Fibroblast of lung (primary cell): ENCODE results near the gene PYCARD. TPM values are rescaled to one million over a fixed set of nuclear protein-coding genes. Genes with fewer than 3 reads are reported as not detected.

Experiments used
- DNase-seq, 2 donors: peaks; one replicate each; pipeline versions ENCODE4 v3.0.0 to v3.0.0-alpha.2; 2010; ENCODE audit warnings: low read depth in 2 of 2
- H2AFZ ChIP-seq: 2 replicates; pipeline ENCODE4 v1.5.1; 2012; ENCODE audit warnings: low read length, control low read depth, inconsistent platforms
- H3K27ac ChIP-seq: 2 replicates; pipeline ENCODE4 v1.5.1; 2011; ENCODE audit warnings: low read length, control low read depth; ENCODE audit not compliant: insufficient read depth
- H3K27me3 ChIP-seq: 2 replicates; pipeline ENCODE4 v1.5.1; 2011; ENCODE audit warnings: mild to moderate bottlenecking, low read length; ENCODE audit not compliant: control insufficient read depth, insufficient read depth
- H3K36me3 ChIP-seq: 2 replicates; pipeline ENCODE4 v1.5.1; 2011; ENCODE audit warnings: low read length; ENCODE audit not compliant: control insufficient read depth, insufficient read depth
- H3K4me1 ChIP-seq: 2 replicates; pipeline ENCODE4 v1.5.1; 2011; ENCODE audit warnings: low read length; ENCODE audit not compliant: control insufficient read depth, insufficient read depth; ENCODE audit errors: extremely low read depth
- H3K4me2 ChIP-seq: 2 replicates; pipeline ENCODE4 v1.5.1; 2011; ENCODE audit warnings: low read length, control low read depth; ENCODE audit not compliant: insufficient read depth; ENCODE audit errors: extremely low read depth
- H3K4me3 ChIP-seq, 4 experiments: fragments of 200-600 bp in 1 of 4; sonication (generic) in 1 of 4; replicated peaks in 1 of 4; 2 replicates each; pipeline ENCODE4 v1.5.1; 2011 to 2016; ENCODE audit warnings: low read length in 4 of 4, low read depth in 3 of 4, mild to moderate bottlenecking in 3 of 4, control low read depth in 2 of 4, inconsistent platforms in 1 of 4, mixed read lengths in 1 of 4; ENCODE audit not compliant: insufficient read depth in 1 of 4; ENCODE audit errors: control extremely low read depth in 1 of 4
- H3K79me2 ChIP-seq: 2 replicates; pipeline ENCODE4 v1.5.1; 2012; ENCODE audit warnings: mild to moderate bottlenecking, low read length, inconsistent platforms; ENCODE audit not compliant: control insufficient read depth, insufficient read depth
- H3K9ac ChIP-seq: 2 replicates; pipeline ENCODE4 v1.5.1; 2011; ENCODE audit warnings: mild to moderate bottlenecking, low read length, control low read depth; ENCODE audit not compliant: insufficient read depth
- H3K9me3 ChIP-seq: 2 replicates; pipeline ENCODE4 v1.5.1; 2012; ENCODE audit warnings: low read depth, low read length; ENCODE audit not compliant: control insufficient read depth, insufficient read depth
- H4K20me1 ChIP-seq: 2 replicates; pipeline ENCODE4 v1.5.1; 2011; ENCODE audit warnings: low read length; ENCODE audit not compliant: control insufficient read depth, insufficient read depth; ENCODE audit errors: extremely low read depth
- EZH2 ChIP-seq: IDR thresholded peaks from 2 replicates; pipeline ENCODE4 v1.5.1; 2012; ENCODE audit warnings: low read length, control low read depth, mild to moderate bottlenecking; ENCODE audit errors: missing control alignments
- polyA plus RNA-seq, 2 donors: library from polyadenylated mRNA; depleted of rRNA in 1 of 2; stranded (reverse) in 1 of 2; unstranded in 1 of 2; fragments of >200 nt; gene quantifications; 2 replicates each; pipeline ENCODE4 v1.2.1, GENCODE V29; 2011 to 2012; ENCODE audit warnings: missing spikeins in 1 of 2
- total RNA-seq: library from RNA; depleted of rRNA; stranded (reverse); fragments of >200 nt; gene quantifications from 2 replicates; pipeline ENCODE4 v1.2.1, GENCODE V29; 2014
- TF ChIP-seq, protein P1 (sequence below), 2 donors: IDR thresholded peaks in 1 of 2; conservative IDR thresholded peaks in 1 of 2; 1 replicate in 1 of 2; 2 replicates in 1 of 2; pipeline ENCODE4 v1.5.1; 2011 to 2012; ENCODE audit warnings: low read length in 2 of 2, control low read depth in 1 of 2, inconsistent platforms in 1 of 2, low read depth in 1 of 2, mild to moderate bottlenecking in 1 of 2

PYCARD gene
- total and polyA plus RNA-seq, 2 donors (not counting 1 experiment from before 2014, with no cell fraction given), result 18.4 to 103 TPM

DNA sequence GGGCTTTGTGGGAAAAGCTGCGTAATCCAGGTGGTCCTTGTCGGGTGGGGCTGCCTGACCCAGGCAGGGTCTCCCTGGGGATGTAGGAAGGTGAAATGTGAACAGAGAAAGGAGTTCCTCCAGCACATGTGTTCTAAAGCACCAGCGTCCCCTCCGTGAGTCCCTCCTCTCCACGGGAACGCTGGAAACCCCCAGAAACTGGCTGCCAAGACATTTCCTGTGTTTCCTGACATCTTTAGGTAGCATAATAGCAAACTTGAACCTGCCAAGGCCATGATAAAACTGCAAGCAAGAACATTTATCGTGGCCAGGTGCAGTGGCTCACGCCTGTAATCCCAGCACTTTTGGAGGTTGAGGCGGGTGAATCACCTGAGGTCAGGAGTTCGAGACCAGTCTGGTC is 26.9 kb upstream of the PYCARD start:
- H3K9ac ChIP-seq, result no peak overlapping the region
- H4K20me1 ChIP-seq, result no peaks in the 10 kb centered on the region
- H3K27me3 ChIP-seq, result no peaks in the 10 kb centered on the region
- H3K4me3 ChIP-seq, result no peak overlapping the region
- H3K9me3 ChIP-seq, result no peaks in the 10 kb centered on the region
- no peak overlapping the region for H2AFZ ChIP-seq
- no peak for DNase-seq
- H3K79me2 ChIP-seq, result no peaks in the 10 kb centered on the region
- H3K36me3 ChIP-seq, result no peaks in the 10 kb centered on the region
- H3K27ac ChIP-seq, result no peak overlapping the region
- no peaks in the 10 kb centered on the region for H3K4me1 ChIP-seq
- no peak overlapping the region for H3K4me2 ChIP-seq
- no peak for TF ChIP-seq EZH2
- TF ChIP-seq, protein P1, sequence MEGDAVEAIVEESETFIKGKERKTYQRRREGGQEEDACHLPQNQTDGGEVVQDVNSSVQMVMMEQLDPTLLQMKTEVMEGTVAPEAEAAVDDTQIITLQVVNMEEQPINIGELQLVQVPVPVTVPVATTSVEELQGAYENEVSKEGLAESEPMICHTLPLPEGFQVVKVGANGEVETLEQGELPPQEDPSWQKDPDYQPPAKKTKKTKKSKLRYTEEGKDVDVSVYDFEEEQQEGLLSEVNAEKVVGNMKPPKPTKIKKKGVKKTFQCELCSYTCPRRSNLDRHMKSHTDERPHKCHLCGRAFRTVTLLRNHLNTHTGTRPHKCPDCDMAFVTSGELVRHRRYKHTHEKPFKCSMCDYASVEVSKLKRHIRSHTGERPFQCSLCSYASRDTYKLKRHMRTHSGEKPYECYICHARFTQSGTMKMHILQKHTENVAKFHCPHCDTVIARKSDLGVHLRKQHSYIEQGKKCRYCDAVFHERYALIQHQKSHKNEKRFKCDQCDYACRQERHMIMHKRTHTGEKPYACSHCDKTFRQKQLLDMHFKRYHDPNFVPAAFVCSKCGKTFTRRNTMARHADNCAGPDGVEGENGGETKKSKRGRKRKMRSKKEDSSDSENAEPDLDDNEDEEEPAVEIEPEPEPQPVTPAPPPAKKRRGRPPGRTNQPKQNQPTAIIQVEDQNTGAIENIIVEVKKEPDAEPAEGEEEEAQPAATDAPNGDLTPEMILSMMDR (conservative IDR thresholded peaks at IDR 0.05 in 1 of 2, IDR thresholded peaks at IDR 0.05 in 1 of 2; ENCODE audit: low read depth in 1 of 2, low read length in 2 of 2), result no peak

DNA sequence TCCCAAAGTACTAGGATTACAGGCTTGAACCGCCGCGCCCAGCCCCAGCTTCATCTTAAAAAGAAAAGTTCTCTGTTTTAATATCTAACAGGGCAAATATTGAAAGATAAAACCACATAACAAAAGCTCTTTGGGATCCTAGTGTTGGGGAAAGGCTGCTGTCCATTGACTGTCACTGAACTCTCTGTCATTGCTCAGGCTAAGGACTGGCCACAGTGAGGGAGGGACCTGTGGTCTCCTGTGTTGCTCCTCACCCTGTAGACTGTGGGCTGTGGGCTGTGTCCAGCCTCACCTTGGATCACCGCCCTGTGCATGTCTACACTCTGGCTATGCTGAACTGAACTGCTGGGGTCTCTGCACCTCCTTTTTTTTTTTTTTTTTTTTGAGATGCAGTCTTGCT is 25.6 kb upstream of the PYCARD start:
- Histone ChIP-seq H3K4me3 (no peak overlapping the region), H3K4me2 (no peak overlapping the region), H3K4me1 (no peaks in the 10 kb centered on the region), H3K9ac (no peak overlapping the region), H3K27ac (no peak overlapping the region), H3K79me2 (no peaks in the 10 kb centered on the region), H3K27me3 (no peaks in the 10 kb centered on the region), H4K20me1 (no peaks in the 10 kb centered on the region), H2AFZ (no peak overlapping the region), H3K9me3 (no peaks in the 10 kb centered on the region), H3K36me3 (no peaks in the 10 kb centered on the region)
- TF ChIP-seq, protein P1 (conservative IDR thresholded peaks at IDR 0.05 in 1 of 2, IDR thresholded peaks at IDR 0.05 in 1 of 2; ENCODE audit: low read depth in 1 of 2, low read length in 2 of 2), result no peak
- no peak for TF ChIP-seq EZH2
- DNase-seq, result no peak

DNA sequence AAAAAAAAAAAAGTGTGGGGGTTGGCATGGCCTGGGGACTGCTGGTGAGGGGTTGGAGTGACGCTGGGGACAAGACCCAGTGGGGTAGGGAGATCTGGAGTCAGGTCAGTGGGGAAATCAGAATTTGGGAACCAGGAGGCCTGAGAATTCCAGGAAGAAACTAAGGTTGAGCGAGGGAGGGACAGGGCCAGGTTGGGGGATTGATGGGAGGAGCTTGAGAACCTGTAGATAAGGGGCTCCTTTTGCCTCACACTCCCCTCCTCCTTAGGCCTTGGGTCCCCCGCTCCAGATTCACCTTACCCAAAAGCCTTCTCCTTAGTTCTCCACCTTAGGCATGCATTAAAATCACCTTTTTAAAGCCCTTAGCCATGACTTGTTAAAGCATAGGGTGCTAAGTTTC is 22.6 kb upstream of the PYCARD start:
- no peaks in the 10 kb centered on the region for H3K4me1 ChIP-seq
- no peaks in the 10 kb centered on the region for H3K9me3 ChIP-seq
- no peak overlapping the region for H3K9ac ChIP-seq
- H4K20me1 ChIP-seq, result no peaks in the 10 kb centered on the region
- H2AFZ ChIP-seq, result no peak overlapping the region
- no peak for DNase-seq
- H3K79me2 ChIP-seq, result no peaks in the 10 kb centered on the region
- H3K27ac ChIP-seq, result no peak overlapping the region
- H3K4me2 ChIP-seq, result no peak overlapping the region
- peaks cover 2% of the 10 kb centered on the region for H3K27me3 ChIP-seq
- no peaks in the 10 kb centered on the region for H3K36me3 ChIP-seq
- no peak overlapping the region for H3K4me3 ChIP-seq
- no peak for TF ChIP-seq EZH2
- TF ChIP-seq, protein P1 (conservative IDR thresholded peaks at IDR 0.05 in 1 of 2, IDR thresholded peaks at IDR 0.05 in 1 of 2; ENCODE audit: low read depth in 1 of 2, low read length in 2 of 2), result no peak
